OCI-LY3 (cell line): ENCODE results near the gene MSL1.

Experiments used
- H2AFZ ChIP-seq: fragments of 200-600, 300-600 bp; shearing (Covaris generic); 2 replicates; pipeline ENCODE4 v1.6.0; 2014; ENCODE audit warnings: antibody characterized with exemption, low read depth, low read length
- H3K27ac ChIP-seq: fragments of 200-600, 300-600 bp; sonication (generic); 2 replicates; pipeline ENCODE4 v1.5.1; 2014; ENCODE audit warnings: mild to moderate bottlenecking, low read length, moderate library complexity, mixed read lengths
- H3K27me3 ChIP-seq: fragments of 200-600, 300-600 bp; sonication (generic); 2 replicates; pipeline ENCODE4 v1.6.1; 2014; ENCODE audit warnings: low read depth, low read length, mixed read lengths
- H3K36me3 ChIP-seq: fragments of 200-600, 300-600 bp; sonication (generic); replicated peaks from 2 replicates; pipeline ENCODE3; 2014; ENCODE audit warnings: low read depth, low read length, mixed read lengths
- H3K4me1 ChIP-seq: fragments of 300-600, 200-600 bp; sonication (generic); 2 replicates; pipeline ENCODE4 v1.6.1; 2014; ENCODE audit warnings: low read length, mixed read lengths
- H3K4me2 ChIP-seq: fragments of 200-600, 300-600 bp; sonication (generic); 2 replicates; pipeline ENCODE4 v1.6.1; 2014; ENCODE audit warnings: low read length, mixed read lengths
- H3K4me3 ChIP-seq: fragments of 300-600, 200-600 bp; sonication (generic); 2 replicates; pipeline ENCODE4 v1.5.1; 2014; ENCODE audit warnings: antibody characterized with exemption, mild to moderate bottlenecking, low read length, moderate library complexity
- H3K79me2 ChIP-seq: fragments of 300-600, 200-600 bp; shearing (Covaris generic); 2 replicates; pipeline ENCODE4 v1.6.1; 2014; ENCODE audit warnings: mild to moderate bottlenecking, low read length, mixed read lengths
- H3K9ac ChIP-seq: fragments of 300-600, 200-600 bp; shearing (Covaris generic); 2 replicates; pipeline ENCODE4 v1.6.0; 2014; ENCODE audit warnings: mild to moderate bottlenecking, low read length, moderate library complexity
- H3K9me3 ChIP-seq: fragments of 200-600, 300-600 bp; shearing (Covaris generic); 2 replicates; pipeline ENCODE4 v1.6.1; 2014; ENCODE audit warnings: low read length, mixed read lengths; ENCODE audit not compliant: insufficient read depth
- H4K20me1 ChIP-seq: fragments of 200-600, 300-600 bp; sonication (generic); 2 replicates; pipeline ENCODE4 v1.6.1; 2016; ENCODE audit warnings: low read length, mixed read lengths; ENCODE audit not compliant: insufficient read depth
- CTCF ChIP-seq: fragments of 200-600, 300-600 bp; sonication (generic); IDR thresholded peaks from 2 replicates; pipeline ENCODE4 v1.5.1; 2014; ENCODE audit warnings: antibody characterized with exemption, low read length, low read depth
- EZH2phosphoT487 ChIP-seq: fragments of 200-600 bp; shearing (Covaris generic); IDR thresholded peaks from 2 replicates; pipeline ENCODE4 v1.6.1; 2018; ENCODE audit warnings: antibody characterized with exemption, mixed run types, low read depth

MSL1 gene

DNA sequence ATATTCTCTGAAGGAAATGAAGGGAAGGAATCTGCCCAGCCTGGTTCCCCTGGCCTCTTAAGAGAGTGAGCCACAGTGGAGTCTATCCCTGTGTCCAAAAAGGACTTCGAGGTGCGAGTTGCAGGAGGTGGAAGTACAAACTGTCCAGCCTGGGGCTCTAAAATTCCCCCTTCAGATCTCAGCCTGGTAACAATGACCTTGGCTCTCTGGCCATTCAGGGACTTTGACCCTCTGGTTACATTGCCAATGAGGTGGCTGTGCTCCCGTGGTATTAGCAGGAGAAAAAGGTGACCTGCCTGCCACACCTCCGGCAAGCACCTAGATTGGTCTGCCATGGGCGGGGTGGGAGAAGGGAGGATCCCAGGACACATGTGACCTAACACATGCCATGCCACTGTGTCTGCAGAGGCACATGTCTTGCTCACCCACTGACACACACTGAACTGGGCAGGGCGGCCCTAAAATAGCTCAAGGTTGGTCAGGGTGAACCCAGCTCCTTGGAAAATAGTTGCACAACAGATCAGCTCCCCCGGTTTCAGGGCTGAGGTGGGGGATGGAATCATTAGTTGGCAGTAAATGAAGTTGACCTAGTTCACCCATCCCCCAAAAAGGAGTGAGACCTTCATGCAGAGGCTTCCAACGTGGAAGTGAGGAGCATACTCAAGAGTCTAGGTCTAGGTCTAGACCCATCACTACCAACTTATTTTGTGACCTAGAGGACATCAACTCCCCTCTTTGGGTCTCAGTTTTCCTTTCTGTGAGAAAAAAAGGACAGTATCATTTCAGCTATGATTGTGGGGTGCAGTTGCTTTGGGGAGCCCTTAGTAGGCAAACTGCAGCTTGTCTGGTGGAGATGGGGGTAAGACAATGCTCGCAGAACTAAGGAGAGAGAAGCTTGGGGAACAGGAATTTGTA is 23.6 kb upstream of the MSL1 start:
- Histone ChIP-seq H3K4me1 (peaks cover 84% of the 10 kb centered on the region), H3K9ac (peak overlapping the region; percentile 99), H3K4me2 (peak overlapping the region; percentile 99), H3K4me3 (peak overlapping the region; percentile 90), H2AFZ (no peak overlapping the region), H3K27ac (peak overlapping the region; percentile 99), H3K36me3 (peaks cover 37% of the 10 kb centered on the region), H4K20me1 (no peaks in the 10 kb centered on the region), H3K9me3 (no peaks in the 10 kb centered on the region), H3K79me2 (peaks cover 23% of the 10 kb centered on the region), H3K27me3 (no peaks in the 10 kb centered on the region)
- TF ChIP-seq CTCF, result no peak
- TF ChIP-seq EZH2phosphoT487, result no peak

DNA sequence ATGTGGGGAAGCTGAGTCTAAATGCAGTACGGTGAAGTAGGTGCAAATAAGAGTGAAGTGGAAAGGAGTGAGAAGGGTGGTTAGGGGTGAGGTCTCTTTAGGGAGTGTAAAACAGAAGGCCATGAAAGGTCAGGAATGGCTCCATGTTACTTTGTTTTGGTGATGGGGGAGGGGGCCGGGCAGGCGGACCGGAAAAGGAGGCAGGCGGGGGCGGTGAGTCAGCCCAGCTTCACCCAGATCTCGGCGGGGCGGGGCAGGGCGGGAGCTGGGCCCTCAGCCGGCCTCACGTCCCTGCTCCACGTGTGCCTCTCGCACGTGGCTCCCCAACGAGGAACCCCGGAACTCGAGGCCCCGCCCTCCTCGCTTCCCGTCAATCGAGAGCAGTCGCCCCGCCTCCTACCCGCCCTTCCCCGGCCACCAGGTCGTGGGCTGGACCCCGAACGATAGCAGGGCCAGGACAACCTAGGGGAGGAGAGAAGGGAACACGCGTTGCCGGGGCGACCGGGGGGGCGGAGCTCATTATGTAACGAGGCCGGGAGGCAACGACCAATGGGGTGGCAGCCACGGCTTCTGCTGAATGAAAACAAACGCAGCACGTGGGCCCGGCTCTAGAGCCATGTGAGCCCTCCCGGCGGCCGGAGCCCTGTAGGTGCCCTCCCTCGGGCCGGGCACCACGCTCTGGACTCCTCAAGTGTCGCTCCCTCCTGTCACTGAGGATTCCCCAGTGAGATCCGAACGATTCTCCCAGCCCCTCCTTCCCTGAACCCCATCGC is 22.7 kb upstream of the MSL1 start:
- H3K27ac ChIP-seq, result peak overlapping the region; percentile 99
- H3K9me3 ChIP-seq, result no peaks in the 10 kb centered on the region
- peak overlapping the region; percentile 90 for H3K4me3 ChIP-seq
- H3K36me3 ChIP-seq, result peaks cover 29% of the 10 kb centered on the region
- H3K27me3 ChIP-seq, result no peaks in the 10 kb centered on the region
- no peaks in the 10 kb centered on the region for H4K20me1 ChIP-seq
- peak overlapping the region; percentile 99; the same call in 1 of the 2 replicates for H3K9ac ChIP-seq
- peak overlapping the region; percentile 99 for H3K4me2 ChIP-seq
- peaks cover 84% of the 10 kb centered on the region for H3K4me1 ChIP-seq
- no peak overlapping the region for H2AFZ ChIP-seq
- TF ChIP-seq EZH2phosphoT487 (no peak), CTCF (no peak)
- peaks cover 23% of the 10 kb centered on the region for H3K79me2 ChIP-seq

DNA sequence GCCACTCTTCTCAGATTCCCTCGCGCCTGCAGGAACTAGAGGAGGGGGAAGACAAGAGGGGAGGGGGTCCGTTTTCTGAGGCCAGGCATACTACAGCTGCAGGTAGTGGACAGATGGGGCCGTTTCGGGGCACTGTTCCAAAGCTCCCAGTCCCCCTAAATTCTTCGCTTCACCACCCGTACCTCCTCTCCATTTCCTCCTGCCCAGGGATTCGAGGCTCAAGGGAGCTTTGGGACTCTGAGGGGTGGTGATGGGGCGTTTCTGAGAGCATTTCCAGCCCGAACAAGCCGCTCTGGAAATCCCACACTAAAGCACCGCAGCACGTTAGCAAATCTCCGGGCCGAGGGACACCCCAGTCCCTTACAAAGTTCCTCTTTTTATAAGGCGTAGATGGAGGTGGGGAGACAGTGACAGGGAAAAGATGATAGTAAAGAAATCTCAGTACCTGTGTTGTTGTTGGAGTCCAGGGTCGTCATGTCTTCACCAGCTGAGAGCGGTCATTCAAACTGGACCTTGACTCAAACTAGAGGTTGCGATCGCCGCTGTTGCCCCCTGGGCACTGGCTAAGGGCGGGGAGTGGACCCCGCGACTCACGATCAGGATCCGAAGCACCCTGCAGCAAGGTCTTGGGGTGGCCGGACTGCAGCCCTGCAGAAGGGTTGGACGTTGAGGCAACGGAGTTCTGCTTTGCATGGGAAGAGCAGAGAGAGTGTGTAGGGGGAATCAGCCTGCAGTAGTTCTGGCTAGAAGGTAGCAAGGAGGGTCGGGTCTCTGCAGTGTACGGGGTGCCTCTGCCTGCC is 22.0 kb upstream of the MSL1 start:
- Histone ChIP-seq H3K27me3 (no peaks in the 10 kb centered on the region), H3K79me2 (peaks cover 23% of the 10 kb centered on the region), H3K9me3 (no peaks in the 10 kb centered on the region), H3K36me3 (peaks cover 26% of the 10 kb centered on the region), H3K27ac (peak overlapping the region; percentile 99), H3K4me1 (peaks cover 84% of the 10 kb centered on the region), H3K9ac (no peak overlapping the region), H4K20me1 (no peaks in the 10 kb centered on the region), H3K4me3 (peak overlapping the region; percentile 67), H2AFZ (no peak overlapping the region), H3K4me2 (peak overlapping the region; percentile 64)
- no peak for TF ChIP-seq EZH2phosphoT487
- no peak for TF ChIP-seq CTCF
